Measurements from ENCODE around the gene DLG1.

DLG1 gene

DNA sequence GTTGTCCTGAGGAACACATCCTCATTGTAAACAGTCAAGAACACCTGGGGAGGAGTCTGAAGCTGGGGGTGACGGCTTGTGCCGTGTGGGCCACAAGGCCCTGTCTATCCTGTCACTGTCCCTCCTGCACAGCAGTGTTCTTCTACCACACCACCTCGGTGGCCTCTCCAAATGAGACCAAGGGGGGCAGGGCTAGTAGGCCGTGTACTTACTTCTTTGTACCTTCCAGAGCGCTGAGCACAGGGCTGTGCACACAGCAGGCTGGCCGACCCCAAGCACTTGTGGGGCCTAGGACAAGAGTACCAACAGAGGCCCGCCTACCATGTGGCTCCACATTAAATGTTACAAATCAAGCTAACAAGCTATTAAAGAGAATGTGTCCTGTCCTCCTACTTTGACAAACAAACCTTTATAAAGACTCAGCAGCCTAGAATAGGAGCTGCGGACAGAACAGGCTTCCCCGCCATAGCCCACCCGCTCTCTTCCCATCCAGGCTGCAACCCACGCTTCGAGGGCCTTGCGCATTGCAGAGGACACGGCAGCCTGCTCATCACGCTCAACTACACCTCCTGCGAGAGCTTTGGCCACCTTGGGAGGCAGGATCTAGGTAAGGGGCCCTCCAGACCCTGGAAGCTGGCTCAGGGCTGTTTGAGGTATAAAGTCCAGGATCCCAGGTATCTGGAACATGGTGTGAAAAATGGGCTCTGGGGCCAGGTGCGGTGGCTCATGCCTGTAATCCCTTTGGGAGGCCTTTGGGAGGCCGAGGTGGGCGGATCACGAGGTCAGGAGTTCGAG is 299.2 kb downstream of the DLG1 start:
- no peak for DNase-seq (ENCODE audit: low read depth in 2 of 2)

DNA sequence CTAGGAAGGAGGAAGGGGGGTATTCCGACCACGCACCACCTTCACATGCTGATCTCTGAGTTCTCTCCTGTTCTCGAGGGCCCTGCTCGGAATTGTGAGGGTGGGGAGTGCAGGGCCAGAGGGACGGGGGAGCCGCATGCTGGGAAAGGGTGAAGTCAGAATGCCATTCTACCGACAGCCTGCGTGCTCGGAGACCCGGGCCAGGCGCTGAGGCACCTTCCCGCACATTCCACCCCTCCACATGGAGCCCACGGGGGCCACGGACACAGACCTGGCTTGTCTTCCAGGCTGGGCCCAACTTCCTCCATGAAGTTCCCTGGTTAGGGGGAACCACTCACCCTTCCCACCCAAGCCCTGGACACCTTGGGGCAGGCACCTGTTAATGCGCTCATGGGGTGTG is 301.1 kb downstream of the DLG1 start:
- DNase-seq (ENCODE audit: low read depth in 2 of 2) = no peak

DNA sequence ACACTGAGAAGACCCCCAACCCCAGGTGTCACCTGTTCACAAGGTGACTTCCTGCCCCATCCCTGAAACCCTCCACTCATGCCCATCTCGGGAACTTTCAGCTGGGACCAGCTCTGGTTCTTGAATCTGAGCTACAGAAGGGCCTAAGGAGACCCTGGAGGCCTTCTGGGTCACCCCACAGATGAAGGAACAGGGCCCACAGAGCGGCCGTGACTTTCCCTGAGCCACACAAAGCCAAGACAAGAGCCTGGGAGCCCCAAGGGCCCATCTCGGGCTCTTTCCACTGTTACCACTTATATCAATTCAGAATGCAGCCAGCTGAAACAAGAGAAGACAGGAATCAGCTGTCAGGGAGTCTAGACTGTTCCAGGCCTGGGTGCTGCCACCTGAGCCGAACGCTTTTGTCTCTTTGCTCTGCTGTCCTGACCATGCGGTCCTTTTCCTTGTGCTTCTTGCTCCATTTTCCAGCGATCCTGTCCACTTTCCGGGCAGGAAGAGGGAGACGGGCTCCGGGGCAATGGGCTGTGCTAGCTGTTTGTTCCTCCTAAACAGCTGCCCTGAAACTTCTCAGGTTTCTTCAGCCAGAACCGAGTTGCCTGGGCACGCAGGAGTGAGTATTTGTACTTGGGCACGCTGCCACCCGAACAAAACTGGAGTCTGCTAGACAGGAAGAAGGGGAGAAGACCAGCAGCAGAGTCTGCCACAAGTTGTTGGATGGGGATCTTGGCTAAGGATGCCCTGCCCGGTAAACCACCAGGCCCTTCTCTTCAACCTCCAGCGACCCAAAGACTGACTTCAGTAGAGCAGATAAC is 301.8 kb downstream of the DLG1 start:
- DNase-seq (ENCODE audit: low read depth in 2 of 2) = no peak

DNA sequence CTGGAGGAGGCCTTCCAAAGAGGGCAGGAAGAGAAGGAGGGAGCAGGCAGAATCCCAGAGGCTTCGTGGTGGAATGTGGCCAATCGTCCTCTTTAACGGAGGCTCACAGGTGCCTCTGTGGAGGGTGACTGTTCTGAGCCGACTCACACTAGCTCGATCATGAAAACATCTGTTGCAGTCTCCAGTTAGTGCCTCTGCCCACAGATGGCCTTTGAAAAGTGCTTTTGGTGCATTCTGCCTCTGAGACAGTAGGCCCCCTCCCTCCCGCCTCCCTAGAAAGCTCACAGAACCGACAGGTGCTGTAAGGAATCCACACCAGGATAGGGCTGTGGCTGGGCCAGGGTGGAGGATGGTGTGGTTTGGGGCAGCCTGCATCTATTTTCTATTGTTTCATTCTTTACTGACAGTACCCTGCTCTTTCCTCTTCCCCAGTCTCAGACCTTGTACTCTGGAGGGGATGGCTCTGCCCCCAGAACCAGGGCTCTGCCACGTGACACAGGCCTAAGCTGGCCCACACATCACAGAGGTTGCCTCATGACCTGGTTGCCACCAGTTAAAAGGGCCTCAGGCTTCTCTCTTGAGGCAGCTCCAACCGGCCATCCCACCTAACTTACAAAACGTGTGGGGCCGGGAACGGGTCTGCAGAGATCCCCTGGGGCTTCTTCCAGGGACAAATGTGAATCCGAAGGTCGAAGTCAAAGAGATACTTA is 302.6 kb downstream of the DLG1 start:
- no peak for DNase-seq (ENCODE audit: low read depth in 2 of 2)

DNA sequence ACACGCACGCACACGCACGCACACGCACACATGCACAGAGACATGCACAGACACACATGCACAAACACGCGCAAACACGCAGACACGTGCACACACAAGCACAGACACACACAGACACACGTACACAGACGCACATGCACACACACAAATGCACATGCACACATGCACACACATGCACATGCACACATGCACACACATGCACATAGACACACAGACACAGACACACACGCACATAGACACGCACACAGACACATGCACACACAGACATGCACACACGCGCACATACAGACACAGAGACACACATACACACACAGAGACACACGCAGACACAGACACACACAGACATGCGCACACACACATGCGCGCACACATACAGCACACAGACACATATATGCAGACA is 303.4 kb downstream of the DLG1 start:
- no peak for DNase-seq (ENCODE audit: low read depth in 2 of 2)

DNA sequence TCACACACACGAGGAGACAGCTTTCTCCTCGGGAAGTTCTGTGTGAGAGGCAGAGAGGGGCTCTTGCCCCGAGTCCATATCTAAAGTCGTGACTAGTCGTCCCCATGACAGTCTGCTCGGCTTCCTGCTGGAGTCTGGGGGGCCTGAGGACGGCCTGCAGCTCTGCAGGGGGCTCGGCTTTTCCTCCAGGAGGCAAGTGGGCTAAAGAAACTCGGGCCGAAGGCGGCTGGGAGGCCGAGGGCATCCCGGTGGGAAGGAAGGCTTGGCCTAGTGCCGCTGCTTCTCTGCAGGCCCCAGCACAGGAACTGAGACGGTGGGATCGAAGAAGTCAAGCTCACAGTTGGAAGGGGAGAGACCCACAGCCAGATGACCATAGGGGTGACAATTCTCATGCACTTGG is 304.4 kb downstream of the DLG1 start:
- DNase-seq (ENCODE audit: low read depth in 2 of 2) = no peak

Measured in stimulated activated CD4-positive, alpha-beta T cell treated with anti-CD3 and anti-CD28 coated beads, Interleukin-15, amount 100 ng/mL, for 48 hours (primary cell).